GM12875 (cell line): ENCODE data around the gene PCNX2.

Experiments used
- H3K4me3 ChIP-seq: one replicate; pipeline ENCODE4 v1.5.1; 2011; ENCODE audit warnings: low read depth, low read length, control low read depth
- CTCF ChIP-seq: IDR thresholded peaks from 2 replicates; pipeline ENCODE4 v1.5.1; 2011; ENCODE audit warnings: low read depth, mild to moderate bottlenecking, control low read depth, inconsistent platforms, low read length, moderate library complexity, borderline replicate concordance; ENCODE audit not compliant: insufficient read depth

Gene PCNX2

GRCh38 chr1:233227930-233228465 lies 67.5 kb downstream of the PCNX2 start:
- no peak overlapping the region for H3K4me3 ChIP-seq
- no peak for TF ChIP-seq CTCF

- no peak overlapping the region for H3K4me3 ChIP-seq
- TF ChIP-seq CTCF = no peak
These were observed 71.2 kb downstream of the PCNX2 start for GRCh38 chr1:233224311-233224710.

GRCh38 chr1:233217832-233218231 lies 77.7 kb downstream of the PCNX2 start:
- no peak overlapping the region for H3K4me3 ChIP-seq
- TF ChIP-seq CTCF = no peak

GRCh38 chr1:233216009-233216408 lies 79.5 kb downstream of the PCNX2 start:
- no peak overlapping the region for H3K4me3 ChIP-seq
- TF ChIP-seq CTCF = no peak

- no peak for TF ChIP-seq CTCF
- H3K4me3 ChIP-seq = no peak overlapping the region
These were observed 80.3 kb downstream of the PCNX2 start for GRCh38 chr1:233215135-233215760.

- no peak overlapping the region for H3K4me3 ChIP-seq
- TF ChIP-seq CTCF = no peak
These were observed 83.9 kb downstream of the PCNX2 start for GRCh38 chr1:233211595-233211994.

GRCh38 chr1:233211106-233211505 lies 84.4 kb downstream of the PCNX2 start:
- no peak for TF ChIP-seq CTCF
- H3K4me3 ChIP-seq = no peak overlapping the region
